ENCODE results near the gene PPP3CB.

GRCh38 chr10:73497623-73498022 is 1.8 kb upstream of the PPP3CB start:
- TF ChIP-seq EZH2 (IDR thresholded peaks at IDR 0.05; ENCODE audit: low read depth, unreplicated experiment), result no peak
- TF ChIP-seq, protein P1, sequence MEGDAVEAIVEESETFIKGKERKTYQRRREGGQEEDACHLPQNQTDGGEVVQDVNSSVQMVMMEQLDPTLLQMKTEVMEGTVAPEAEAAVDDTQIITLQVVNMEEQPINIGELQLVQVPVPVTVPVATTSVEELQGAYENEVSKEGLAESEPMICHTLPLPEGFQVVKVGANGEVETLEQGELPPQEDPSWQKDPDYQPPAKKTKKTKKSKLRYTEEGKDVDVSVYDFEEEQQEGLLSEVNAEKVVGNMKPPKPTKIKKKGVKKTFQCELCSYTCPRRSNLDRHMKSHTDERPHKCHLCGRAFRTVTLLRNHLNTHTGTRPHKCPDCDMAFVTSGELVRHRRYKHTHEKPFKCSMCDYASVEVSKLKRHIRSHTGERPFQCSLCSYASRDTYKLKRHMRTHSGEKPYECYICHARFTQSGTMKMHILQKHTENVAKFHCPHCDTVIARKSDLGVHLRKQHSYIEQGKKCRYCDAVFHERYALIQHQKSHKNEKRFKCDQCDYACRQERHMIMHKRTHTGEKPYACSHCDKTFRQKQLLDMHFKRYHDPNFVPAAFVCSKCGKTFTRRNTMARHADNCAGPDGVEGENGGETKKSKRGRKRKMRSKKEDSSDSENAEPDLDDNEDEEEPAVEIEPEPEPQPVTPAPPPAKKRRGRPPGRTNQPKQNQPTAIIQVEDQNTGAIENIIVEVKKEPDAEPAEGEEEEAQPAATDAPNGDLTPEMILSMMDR (conservative IDR thresholded peaks at IDR 0.05; ENCODE audit: low read depth in 2 of 2), result no peak
- TF ChIP-seq POLR2AphosphoS5 (IDR thresholded peaks at IDR 0.05; ENCODE audit: low read depth), result no peak
- no peak for TF ChIP-seq EZH2phosphoT487 (IDR thresholded peaks at IDR 0.05; ENCODE audit: unreplicated experiment)
- TF ChIP-seq, protein P2, sequence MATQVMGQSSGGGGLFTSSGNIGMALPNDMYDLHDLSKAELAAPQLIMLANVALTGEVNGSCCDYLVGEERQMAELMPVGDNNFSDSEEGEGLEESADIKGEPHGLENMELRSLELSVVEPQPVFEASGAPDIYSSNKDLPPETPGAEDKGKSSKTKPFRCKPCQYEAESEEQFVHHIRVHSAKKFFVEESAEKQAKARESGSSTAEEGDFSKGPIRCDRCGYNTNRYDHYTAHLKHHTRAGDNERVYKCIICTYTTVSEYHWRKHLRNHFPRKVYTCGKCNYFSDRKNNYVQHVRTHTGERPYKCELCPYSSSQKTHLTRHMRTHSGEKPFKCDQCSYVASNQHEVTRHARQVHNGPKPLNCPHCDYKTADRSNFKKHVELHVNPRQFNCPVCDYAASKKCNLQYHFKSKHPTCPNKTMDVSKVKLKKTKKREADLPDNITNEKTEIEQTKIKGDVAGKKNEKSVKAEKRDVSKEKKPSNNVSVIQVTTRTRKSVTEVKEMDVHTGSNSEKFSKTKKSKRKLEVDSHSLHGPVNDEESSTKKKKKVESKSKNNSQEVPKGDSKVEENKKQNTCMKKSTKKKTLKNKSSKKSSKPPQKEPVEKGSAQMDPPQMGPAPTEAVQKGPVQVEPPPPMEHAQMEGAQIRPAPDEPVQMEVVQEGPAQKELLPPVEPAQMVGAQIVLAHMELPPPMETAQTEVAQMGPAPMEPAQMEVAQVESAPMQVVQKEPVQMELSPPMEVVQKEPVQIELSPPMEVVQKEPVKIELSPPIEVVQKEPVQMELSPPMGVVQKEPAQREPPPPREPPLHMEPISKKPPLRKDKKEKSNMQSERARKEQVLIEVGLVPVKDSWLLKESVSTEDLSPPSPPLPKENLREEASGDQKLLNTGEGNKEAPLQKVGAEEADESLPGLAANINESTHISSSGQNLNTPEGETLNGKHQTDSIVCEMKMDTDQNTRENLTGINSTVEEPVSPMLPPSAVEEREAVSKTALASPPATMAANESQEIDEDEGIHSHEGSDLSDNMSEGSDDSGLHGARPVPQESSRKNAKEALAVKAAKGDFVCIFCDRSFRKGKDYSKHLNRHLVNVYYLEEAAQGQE (IDR thresholded peaks at IDR 0.05; ENCODE audit: unreplicated experiment), result no peak
- TF ChIP-seq CREB1 (CRISPR knock-in tag; IDR thresholded peaks at IDR 0.05; ENCODE audit: low read depth), result no peak
- no peak for TF ChIP-seq JUNB (IDR thresholded peaks at IDR 0.05; ENCODE audit: unreplicated experiment)
- TF ChIP-seq, protein P3, sequence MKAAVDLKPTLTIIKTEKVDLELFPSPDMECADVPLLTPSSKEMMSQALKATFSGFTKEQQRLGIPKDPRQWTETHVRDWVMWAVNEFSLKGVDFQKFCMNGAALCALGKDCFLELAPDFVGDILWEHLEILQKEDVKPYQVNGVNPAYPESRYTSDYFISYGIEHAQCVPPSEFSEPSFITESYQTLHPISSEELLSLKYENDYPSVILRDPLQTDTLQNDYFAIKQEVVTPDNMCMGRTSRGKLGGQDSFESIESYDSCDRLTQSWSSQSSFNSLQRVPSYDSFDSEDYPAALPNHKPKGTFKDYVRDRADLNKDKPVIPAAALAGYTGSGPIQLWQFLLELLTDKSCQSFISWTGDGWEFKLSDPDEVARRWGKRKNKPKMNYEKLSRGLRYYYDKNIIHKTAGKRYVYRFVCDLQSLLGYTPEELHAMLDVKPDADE (IDR thresholded peaks at IDR 0.05), result no peak
- TF ChIP-seq ZNF331 (CRISPR knock-in tag; IDR thresholded peaks at IDR 0.05; ENCODE audit: low read depth), result no peak
- no peak for TF ChIP-seq STAT1 (IDR thresholded peaks at IDR 0.05; ENCODE audit: unreplicated experiment)

Data from GM23338 (cell line).